Measurements from ENCODE around the gene CORO1C.

Gene CORO1C

DNA sequence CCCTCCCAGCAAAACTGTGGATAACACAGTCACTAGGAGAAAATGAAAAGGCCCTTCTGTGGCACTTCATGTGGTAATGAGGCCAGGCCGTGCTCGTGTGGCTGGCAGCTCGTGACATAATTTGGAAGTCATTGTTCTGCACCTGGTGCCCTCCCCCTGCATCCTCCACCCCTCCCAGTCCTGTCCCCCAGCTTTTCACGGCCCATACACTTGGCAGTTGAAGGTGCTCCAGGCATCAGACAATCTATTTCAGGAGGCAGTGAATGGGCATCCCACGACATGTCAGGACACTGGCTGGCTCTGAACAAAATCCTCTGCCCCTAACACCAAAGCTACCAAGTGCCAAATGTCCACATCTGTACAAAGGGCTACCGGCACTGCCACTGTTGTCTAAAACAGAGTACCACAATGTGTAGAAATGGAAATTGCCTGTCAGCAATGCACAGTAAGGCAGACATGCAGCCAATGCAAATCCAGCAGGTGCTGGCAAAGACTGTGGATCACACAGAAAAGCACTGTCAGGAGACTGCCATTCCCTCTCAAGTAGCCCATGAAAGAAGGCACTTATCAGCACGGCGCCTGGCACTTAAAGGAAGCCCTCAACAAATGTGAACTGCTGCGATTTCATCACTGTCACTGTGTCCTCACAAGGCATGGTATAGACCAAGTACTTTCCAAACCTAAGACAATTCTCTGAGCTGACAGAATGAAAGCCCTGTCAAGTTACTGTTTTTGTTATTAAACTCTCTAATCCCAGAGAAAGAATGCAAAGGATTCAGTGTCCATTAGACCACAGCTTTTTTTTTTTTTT lies 39.1 kb downstream of the CORO1C start:
- Mint-ChIP-seq H3K4me3 (peak overlapping the region; percentile 86), H3K36me3 (ENCODE audit: low read depth) (peaks cover 6% of the 10 kb centered on the region), H3K4me1 (ENCODE audit: low read depth) (peaks cover 76% of the 10 kb centered on the region), H3K27ac (peak overlapping the region; percentile 98), H3K27me3 (ENCODE audit: low read depth) (no peaks in the 10 kb centered on the region), H3K9me3 (no peaks in the 10 kb centered on the region)
- peak; percentile 9 for DNase-seq (ENCODE audit: low spot score)

DNA sequence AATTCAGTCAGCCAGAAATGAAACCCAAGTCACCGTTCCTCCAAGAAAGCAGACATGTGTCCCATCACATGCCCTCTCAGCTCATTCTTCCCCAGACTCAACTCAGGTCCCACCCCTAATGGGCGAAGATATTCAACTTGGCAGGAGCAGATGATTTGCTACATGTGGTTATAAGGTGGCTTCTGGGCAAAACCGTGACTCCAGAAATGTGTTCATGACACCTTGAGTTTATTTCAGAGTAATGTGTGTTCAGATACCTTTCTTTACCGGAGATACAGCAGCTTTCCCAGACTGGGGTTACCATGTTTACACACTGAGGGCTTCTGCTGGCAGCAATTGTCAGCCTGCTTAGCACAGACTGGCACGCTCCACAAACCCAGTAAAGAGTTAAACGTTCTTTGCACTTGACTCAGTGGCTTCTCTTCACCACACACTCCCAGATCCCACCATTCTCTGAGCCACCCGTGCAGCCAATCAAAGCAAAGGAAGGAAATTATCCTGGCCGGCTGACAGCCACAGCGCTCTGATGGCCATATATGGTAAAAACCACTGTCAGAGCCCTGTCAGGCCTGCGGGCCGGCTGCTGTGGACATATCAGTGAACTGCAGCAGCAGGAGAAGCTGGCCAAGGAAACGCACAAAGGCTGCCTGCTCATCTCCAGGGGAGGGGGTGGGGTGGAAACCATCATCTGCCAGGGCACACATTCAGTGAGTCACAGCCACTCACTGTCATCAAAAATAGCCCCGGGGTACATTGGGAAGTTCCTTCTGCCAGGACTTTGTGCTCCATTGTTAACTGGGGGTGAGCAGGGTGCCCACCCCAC lies 39.9 kb downstream of the CORO1C start:
- Mint-ChIP-seq H3K27me3 (ENCODE audit: low read depth) (no peaks in the 10 kb centered on the region), H3K4me1 (ENCODE audit: low read depth) (peaks cover 72% of the 10 kb centered on the region), H3K27ac (peak overlapping the region; percentile 98), H3K36me3 (ENCODE audit: low read depth) (peaks cover 9% of the 10 kb centered on the region), H3K4me3 (peak overlapping the region; percentile 86), H3K9me3 (no peaks in the 10 kb centered on the region)
- DNase-seq (ENCODE audit: low spot score), result peak; percentile 78

DNA sequence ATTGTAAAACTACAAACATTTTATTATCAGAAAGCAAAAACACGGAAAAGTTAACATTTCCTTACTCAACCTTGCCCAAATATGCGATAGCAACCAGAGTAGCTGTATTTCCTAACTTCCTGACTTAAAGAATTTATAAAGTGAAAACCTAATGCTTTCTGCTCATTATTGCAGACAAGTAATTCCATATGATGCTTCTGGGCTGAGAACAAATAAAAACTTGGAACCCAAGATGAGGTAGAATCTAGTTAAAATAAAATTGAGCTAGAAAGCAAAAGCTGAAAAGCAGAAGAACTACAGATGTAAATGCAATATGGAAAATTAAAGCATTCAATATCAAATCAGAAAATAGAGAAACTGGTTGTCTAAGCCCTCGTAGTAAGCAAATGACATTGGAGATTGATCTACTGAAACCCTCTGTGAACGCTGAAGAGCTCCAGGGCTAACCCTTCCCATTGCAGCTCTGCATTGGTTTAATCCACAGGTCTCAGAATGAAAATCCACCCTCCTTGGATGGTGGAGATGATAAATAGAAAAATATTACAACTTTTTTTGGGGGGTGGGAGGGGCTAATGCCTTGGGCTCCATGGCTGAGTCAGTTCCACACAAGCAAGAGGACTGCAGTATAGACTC lies 40.7 kb downstream of the CORO1C start:
- no peak for DNase-seq (ENCODE audit: low spot score)
- H3K9me3 Mint-ChIP-seq, result no peaks in the 10 kb centered on the region
- H3K27me3 Mint-ChIP-seq (ENCODE audit: low read depth), result no peaks in the 10 kb centered on the region
- peaks cover 7% of the 10 kb centered on the region for H3K36me3 Mint-ChIP-seq (ENCODE audit: low read depth)
- peak overlapping the region; percentile 86 for H3K4me3 Mint-ChIP-seq
- peaks cover 71% of the 10 kb centered on the region for H3K4me1 Mint-ChIP-seq (ENCODE audit: low read depth)
- H3K27ac Mint-ChIP-seq, result peak overlapping the region; percentile 98

DNA sequence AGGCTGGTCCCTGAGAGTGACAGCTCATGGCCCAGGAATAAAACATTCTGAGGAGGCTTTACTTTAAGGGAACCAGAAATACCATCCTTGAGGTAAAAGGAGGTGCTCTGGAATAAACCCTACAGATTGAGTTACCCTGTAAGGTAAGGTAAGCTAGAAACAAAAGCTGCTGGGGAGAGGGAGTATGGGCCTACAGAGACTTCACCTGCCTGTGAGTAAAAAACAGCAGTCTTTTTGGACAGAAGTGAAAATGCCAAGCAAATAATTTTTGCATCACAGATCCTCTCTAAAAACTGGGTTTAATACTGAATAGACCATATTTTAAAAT lies 41.2 kb downstream of the CORO1C start:
- Mint-ChIP-seq H3K27ac (peak overlapping the region; percentile 98), H3K36me3 (ENCODE audit: low read depth) (peaks cover 3% of the 10 kb centered on the region), H3K27me3 (ENCODE audit: low read depth) (no peaks in the 10 kb centered on the region), H3K4me3 (peak overlapping the region; percentile 86), H3K4me1 (ENCODE audit: low read depth) (peaks cover 69% of the 10 kb centered on the region), H3K9me3 (no peaks in the 10 kb centered on the region)
- no peak for DNase-seq (ENCODE audit: low spot score)

DNA sequence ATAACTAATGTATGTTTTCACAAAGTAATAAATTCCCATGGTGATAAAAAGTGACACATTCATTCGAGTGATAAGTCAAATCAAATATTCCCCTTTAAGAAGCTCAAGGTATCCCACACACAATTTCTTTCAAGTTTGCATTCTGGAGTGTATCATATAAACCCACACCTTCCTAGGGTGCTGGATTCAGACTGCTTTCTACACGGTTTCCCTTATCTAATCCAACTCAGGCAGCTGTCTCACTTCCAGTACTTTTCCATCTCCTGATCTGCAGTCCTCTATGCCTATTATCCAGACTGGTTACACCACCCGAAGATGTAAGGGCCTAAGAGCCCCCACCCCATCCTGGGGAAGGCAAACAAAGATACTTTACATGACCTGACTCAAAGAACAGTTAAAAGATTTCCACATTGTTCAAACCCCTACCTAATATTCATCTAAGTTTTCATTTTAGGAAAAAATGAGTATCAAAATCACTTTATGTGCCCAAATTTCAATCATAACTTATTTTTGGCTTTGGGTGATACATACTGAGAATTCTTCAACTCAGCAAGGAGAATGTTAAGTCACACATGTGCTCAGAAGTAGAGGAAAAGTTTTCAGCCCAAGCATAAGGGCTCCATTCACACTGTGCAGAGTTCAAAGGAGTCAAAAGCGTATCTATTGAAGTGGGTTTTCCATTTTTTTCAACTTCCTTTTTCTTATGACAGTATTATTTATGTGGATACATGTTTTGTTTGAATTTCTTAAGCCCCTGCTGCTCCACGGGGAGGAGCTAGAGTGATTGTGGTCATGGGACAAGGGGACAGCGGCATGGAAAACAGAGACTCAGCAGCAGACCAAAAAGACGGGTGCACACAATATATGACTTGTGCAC lies 41.8 kb downstream of the CORO1C start:
- H3K4me3 Mint-ChIP-seq, result peak overlapping the region; percentile 86
- peak; percentile 33 for DNase-seq (ENCODE audit: low spot score)
- H3K4me1 Mint-ChIP-seq (ENCODE audit: low read depth), result peaks cover 69% of the 10 kb centered on the region
- H3K27me3 Mint-ChIP-seq (ENCODE audit: low read depth), result no peaks in the 10 kb centered on the region
- H3K27ac Mint-ChIP-seq, result peak overlapping the region; percentile 98
- H3K36me3 Mint-ChIP-seq (ENCODE audit: low read depth), result peaks cover 3% of the 10 kb centered on the region
- H3K9me3 Mint-ChIP-seq, result no peaks in the 10 kb centered on the region

DNA sequence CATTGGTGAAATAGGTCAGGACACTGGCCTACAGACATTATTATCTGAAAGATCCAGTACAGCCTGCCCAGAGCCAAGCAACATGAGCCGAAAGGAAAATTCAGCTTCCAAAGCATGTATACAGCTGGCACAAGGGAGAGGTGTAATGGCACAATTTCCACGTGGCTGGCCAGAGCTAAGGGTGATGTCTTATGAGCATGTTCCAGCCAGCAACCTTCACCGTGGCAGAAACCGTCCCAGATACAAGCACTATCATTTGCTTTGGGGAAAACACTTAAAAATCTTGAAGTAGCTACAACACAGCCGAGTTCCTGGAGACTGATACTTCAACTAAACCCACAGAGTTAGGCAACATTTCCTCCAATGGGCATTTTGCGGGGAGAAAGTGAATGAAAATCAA lies 44.5 kb downstream of the CORO1C start:
- Mint-ChIP-seq H3K27me3 (ENCODE audit: low read depth) (no peaks in the 10 kb centered on the region), H3K9me3 (no peaks in the 10 kb centered on the region), H3K36me3 (ENCODE audit: low read depth) (peaks cover 3% of the 10 kb centered on the region), H3K27ac (no peak overlapping the region), H3K4me1 (ENCODE audit: low read depth) (peaks cover 52% of the 10 kb centered on the region), H3K4me3 (no peak overlapping the region)
- no peak for DNase-seq (ENCODE audit: low spot score)

DNA sequence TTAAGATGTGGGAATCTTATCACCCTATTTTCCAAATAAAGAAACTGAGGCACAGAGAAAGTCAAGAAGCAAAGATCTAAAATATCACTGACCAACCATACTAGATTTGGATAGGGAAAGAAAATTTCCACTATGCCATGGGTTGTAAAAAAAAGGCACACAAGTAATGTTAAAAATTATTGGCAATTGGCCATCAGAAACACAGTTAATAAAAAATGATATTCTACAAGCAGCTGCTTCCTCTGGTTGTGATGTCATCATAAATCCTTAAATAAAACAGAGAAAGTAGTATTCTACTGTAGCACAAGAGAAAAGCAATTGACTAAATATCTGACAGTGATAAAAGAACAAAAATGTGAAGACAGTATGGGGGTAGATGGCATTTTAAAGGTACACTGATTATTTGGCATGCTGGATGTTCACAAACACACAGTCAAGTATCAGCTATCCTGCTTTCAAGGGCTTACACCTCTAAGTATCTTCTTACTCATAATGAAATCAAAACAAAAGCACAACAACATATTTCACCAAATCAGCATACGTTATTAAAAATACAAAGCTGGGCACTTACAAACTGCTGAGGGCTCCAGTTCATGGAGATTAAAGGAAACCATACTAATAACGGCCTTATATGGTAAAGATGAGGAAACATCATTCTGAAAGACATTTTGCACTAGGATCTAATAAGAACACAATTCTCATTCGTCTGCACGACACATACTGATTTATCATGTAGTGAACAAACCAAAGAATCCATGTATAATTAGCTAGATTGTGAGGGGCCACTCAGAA lies 45.7 kb downstream of the CORO1C start:
- Mint-ChIP-seq H3K9me3 (no peaks in the 10 kb centered on the region), H3K27me3 (ENCODE audit: low read depth) (no peaks in the 10 kb centered on the region), H3K27ac (peak overlapping the region; percentile 7), H3K36me3 (ENCODE audit: low read depth) (peaks cover 3% of the 10 kb centered on the region), H3K4me3 (no peak overlapping the region), H3K4me1 (ENCODE audit: low read depth) (peaks cover 51% of the 10 kb centered on the region)
- DNase-seq (ENCODE audit: low spot score), result no peak

DNA sequence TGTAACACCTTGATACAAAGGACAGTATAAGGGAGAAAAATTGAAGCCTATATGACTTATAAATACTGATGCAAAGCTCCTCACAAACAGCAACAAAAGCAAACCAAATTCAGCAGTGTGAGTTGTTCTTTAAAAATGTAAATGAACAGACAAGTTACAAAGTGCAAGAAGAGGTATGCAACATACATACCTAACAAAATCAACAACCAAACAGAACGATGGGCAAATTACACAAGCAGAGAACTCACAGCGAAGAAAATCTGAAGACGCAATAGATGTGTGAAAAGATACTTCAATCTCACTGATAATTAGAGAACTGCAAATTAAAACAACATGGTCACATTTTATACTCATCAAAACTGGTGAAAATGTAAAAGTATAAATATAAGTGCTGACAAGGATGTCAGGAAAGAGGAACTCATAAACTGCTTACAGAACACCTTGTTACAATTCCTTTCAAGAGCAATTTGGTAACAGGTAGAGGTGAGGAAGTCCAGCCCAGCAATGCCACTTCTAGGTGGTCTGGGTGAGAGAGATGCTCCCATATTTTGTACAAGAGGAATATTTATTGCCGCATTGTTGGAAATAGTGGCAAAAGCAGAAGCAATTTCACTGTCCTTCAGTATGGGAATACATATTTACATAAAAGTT lies 47.3 kb downstream of the CORO1C start:
- no peak overlapping the region for H3K27ac Mint-ChIP-seq
- no peak for DNase-seq (ENCODE audit: low spot score)
- H3K4me1 Mint-ChIP-seq (ENCODE audit: low read depth), result peaks cover 36% of the 10 kb centered on the region
- no peak overlapping the region for H3K4me3 Mint-ChIP-seq
- H3K36me3 Mint-ChIP-seq (ENCODE audit: low read depth), result peaks cover 3% of the 10 kb centered on the region
- H3K9me3 Mint-ChIP-seq, result no peaks in the 10 kb centered on the region
- H3K27me3 Mint-ChIP-seq (ENCODE audit: low read depth), result no peaks in the 10 kb centered on the region

DNA sequence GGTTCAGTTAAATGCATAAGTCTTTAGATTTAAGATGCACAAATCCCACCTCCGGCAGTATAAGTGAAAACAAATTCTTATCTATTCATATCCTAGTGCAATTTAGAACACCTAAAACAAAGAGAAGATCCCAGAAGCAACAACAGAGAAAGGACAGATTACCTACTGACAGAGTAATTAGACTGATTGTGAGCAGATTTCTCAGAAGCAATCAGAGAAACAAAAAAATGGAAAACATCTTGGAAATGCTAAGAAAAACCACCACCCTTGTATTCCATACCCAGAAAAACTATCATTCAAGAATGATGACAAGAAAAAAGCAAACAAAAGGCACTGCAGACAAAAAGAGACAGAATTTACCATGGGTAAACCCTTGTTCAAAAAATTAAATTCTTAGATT lies 50.0 kb downstream of the CORO1C start:
- no peak overlapping the region for H3K27ac Mint-ChIP-seq
- no peak overlapping the region for H3K4me3 Mint-ChIP-seq
- H3K9me3 Mint-ChIP-seq, result no peaks in the 10 kb centered on the region
- H3K4me1 Mint-ChIP-seq (ENCODE audit: low read depth), result peaks cover 30% of the 10 kb centered on the region
- H3K36me3 Mint-ChIP-seq (ENCODE audit: low read depth), result peaks cover 4% of the 10 kb centered on the region
- no peaks in the 10 kb centered on the region for H3K27me3 Mint-ChIP-seq (ENCODE audit: low read depth)
- no peak for DNase-seq (ENCODE audit: low spot score)

DNA sequence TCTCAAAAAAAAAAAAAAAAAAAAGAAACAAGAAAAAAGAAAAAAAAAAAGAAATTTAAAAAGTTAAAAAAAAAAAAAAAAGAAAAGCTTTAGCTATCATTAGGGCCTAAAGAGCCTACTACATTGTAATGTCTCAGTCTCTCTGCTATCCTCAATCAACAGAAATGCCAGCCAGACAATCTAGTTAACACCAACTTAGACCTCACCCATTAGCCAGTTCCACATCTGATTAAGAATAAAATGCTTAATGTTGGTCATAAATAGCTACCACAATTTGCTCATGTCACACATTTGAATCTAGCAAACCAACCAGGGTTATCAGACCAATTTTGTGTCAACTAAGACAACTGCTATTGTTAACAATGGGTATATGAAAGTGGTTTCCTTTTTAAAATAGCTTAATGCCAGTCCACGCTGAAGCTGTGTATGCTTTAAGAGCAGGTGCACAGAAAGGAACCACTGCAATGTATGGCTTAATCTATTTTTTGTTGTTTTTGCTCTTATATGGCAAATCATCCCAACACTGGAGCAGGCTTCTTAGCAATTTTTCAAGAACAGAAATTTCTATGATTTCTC lies 52.1 kb downstream of the CORO1C start:
- Mint-ChIP-seq H3K9me3 (no peaks in the 10 kb centered on the region), H3K27me3 (ENCODE audit: low read depth) (no peaks in the 10 kb centered on the region), H3K4me1 (ENCODE audit: low read depth) (peaks cover 18% of the 10 kb centered on the region), H3K4me3 (no peak overlapping the region), H3K27ac (no peak overlapping the region), H3K36me3 (ENCODE audit: low read depth) (peaks cover 6% of the 10 kb centered on the region)
- DNase-seq (ENCODE audit: low spot score), result no peak

DNA sequence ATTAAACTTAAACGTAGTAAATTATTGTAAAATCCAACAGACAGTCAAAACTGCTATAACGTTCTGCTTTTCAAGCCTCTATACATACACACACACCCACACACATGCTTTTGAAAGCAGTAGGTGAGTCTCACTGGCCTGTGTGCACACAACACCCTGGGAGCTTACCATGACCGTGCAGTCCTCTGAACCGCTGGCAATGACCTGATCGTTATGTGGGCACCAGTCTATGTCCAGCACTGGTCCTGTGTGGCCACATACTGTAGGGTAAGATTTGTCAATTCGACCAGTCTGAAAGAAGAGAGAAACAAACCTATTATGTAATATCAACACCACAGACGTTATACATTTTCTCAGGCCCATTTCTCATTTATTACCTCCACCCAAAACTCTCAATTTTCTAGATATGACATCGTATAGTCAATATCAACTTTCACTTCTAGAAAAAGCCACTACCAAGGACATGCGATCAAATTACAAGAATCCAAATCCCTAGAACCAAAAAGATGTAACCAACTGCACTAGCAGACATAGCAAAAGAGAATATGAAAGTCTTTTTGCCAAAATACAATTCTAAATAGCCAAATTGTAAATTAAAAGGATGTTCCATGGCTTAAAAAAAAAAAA lies 53.1 kb downstream of the CORO1C start:
- Mint-ChIP-seq H3K36me3 (ENCODE audit: low read depth) (peaks cover 6% of the 10 kb centered on the region), H3K4me1 (ENCODE audit: low read depth) (peaks cover 16% of the 10 kb centered on the region), H3K9me3 (no peaks in the 10 kb centered on the region), H3K27me3 (ENCODE audit: low read depth) (no peaks in the 10 kb centered on the region), H3K27ac (no peak overlapping the region), H3K4me3 (no peak overlapping the region)
- no peak for DNase-seq (ENCODE audit: low spot score)

DNA sequence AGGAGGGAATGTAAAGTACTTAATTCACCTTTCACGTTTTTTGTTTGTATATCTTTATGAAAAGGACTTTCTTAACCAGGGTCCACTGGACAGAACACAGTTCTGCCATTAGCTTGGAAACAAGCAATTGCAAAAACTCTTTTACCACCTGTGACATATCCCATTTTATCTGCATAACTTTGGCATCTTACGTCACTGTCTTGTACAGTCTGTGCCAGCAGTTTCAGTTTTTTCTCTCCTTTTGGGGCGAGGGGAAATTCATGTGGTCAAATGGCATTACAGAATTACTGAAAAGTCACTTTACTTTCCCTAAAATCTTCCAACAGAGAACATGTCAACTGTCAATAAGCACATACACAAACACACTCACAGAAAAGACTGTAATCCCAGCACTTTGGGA lies 53.9 kb downstream of the CORO1C start:
- no peak overlapping the region for H3K27ac Mint-ChIP-seq
- H3K4me1 Mint-ChIP-seq (ENCODE audit: low read depth), result peaks cover 16% of the 10 kb centered on the region
- peaks cover 6% of the 10 kb centered on the region for H3K36me3 Mint-ChIP-seq (ENCODE audit: low read depth)
- H3K9me3 Mint-ChIP-seq, result no peaks in the 10 kb centered on the region
- no peak overlapping the region for H3K4me3 Mint-ChIP-seq
- no peaks in the 10 kb centered on the region for H3K27me3 Mint-ChIP-seq (ENCODE audit: low read depth)
- no peak for DNase-seq (ENCODE audit: low spot score)

Measured in T-helper 2 cell treated with Interferon-gamma antibody and Interleukin-4, amounts not matched to agents 5 μg/mL and 100 μg/mL, for 36 hours (primary cell).